GM12892 (cell line): ENCODE results near the gene TM9SF1.

Experiments
- POLR2A ChIP-seq: IDR thresholded peaks from 2 replicates; pipeline ENCODE4 v1.6.1; 2011; ENCODE audit warnings: low read depth, low read length, control low read depth
- POLR2AphosphoS5 ChIP-seq: IDR thresholded peaks from 2 replicates; pipeline ENCODE4 v1.6.1; 2011; ENCODE audit warnings: low read depth, low read length, control low read depth
- TAF1 ChIP-seq: IDR thresholded peaks from 2 replicates; pipeline ENCODE4 v1.6.1; 2011; ENCODE audit warnings: low read depth, mild to moderate bottlenecking, control low read depth, low read length, borderline replicate concordance

- TF ChIP-seq POLR2AphosphoS5 (no peak), POLR2A (no peak), TAF1 (no peak)
Measured at GRCh38 chr14:24155100-24155499, 40.1 kb downstream of the TM9SF1 start.
